Measurements from ENCODE around the gene DOC2A.

DOC2A gene

GRCh38 chr16:29993191-29993902 is 17.5 kb downstream of the DOC2A start:
- no peaks in the 10 kb centered on the region for H3K9me3 Mint-ChIP-seq
- DNase-seq (ENCODE audit: low spot score) = no peak
- H3K4me3 Mint-ChIP-seq = no peak overlapping the region
- no peak overlapping the region for H3K27ac Mint-ChIP-seq
- H3K36me3 Mint-ChIP-seq (ENCODE audit: low read depth) = peaks cover 49% of the 10 kb centered on the region
- H3K4me1 Mint-ChIP-seq (ENCODE audit: low read depth) = peaks cover 20% of the 10 kb centered on the region
- H3K27me3 Mint-ChIP-seq (ENCODE audit: low read depth) = no peaks in the 10 kb centered on the region

DNA sequence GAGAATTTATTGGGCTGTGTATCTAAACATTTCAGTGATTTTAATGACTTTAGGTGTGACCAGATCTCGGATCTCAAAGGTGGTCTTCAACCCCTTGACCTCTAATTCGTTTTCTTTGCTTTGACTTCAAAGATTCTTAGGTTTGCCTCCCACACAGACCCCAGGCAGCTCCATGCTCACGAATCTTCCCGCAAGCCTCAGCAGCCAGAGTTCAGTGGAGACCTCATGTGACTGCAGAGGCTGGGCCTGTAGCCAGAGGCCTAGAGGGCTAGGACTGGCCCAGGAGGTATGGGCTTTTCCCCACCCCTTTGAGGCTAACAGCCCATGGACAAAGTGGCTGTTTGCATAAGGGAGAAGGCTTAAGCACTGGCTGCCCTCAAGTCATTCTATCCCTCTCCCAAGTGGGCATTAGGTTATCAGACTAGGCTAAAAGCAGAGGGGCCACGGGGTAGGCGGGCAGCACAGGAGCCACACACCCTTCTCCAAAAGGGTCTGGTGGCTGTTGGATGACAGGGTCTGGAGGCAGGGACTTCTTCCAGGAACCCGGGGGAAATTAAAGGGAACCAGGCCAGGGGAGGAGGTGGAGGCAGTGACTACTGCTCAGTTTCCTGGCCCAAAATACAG is 18.4 kb downstream of the DOC2A start:
- Mint-ChIP-seq H3K4me3 (peak overlapping the region; percentile 38), H3K36me3 (ENCODE audit: low read depth) (peaks cover 47% of the 10 kb centered on the region), H3K27me3 (ENCODE audit: low read depth) (no peaks in the 10 kb centered on the region), H3K9me3 (no peaks in the 10 kb centered on the region), H3K4me1 (ENCODE audit: low read depth) (peaks cover 20% of the 10 kb centered on the region), H3K27ac (peak overlapping the region; percentile 60)
- DNase-seq (ENCODE audit: low spot score) = no peak

GRCh38 chr16:29991571-29991904 is 19.3 kb downstream of the DOC2A start:
- Mint-ChIP-seq H3K4me1 (ENCODE audit: low read depth) (peaks cover 15% of the 10 kb centered on the region), H3K27me3 (ENCODE audit: low read depth) (no peaks in the 10 kb centered on the region), H3K36me3 (ENCODE audit: low read depth) (peaks cover 45% of the 10 kb centered on the region), H3K27ac (no peak overlapping the region), H3K4me3 (no peak overlapping the region), H3K9me3 (no peaks in the 10 kb centered on the region)
- no peak for DNase-seq (ENCODE audit: low spot score)

DNA sequence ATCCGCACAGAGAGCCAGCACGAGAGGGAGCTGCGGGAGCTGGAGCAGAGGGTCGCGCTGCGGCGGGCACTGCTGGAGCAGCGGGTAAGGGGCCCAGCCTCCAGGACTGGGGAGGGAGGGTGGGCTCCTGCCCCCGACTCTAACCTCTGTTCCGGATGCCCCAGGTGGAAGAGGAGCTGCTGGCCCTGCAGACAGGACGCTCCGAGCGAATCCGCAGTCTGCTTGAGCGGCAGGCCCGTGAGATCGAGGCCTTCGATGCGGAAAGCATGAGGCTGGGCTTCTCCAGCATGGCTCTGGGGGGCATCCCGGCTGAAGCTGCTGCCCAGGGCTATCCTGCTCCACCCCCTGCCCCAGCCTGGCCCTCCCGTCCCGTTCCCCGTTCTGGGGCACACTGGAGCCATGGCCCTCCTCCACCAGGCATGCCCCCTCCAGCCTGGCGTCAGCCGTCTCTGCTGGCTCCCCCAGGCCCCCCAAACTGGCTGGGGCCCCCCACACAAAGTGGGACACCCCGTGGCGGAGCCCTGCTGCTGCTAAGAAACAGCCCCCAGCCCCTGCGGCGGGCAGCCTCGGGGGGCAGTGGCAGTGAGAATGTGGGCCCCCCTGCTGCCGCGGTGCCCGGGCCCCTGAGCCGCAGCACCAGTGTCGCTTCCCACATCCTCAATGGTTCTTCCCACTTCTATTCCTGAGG is 19.8 kb downstream of the DOC2A start:
- Mint-ChIP-seq H3K27ac (no peak overlapping the region), H3K4me3 (no peak overlapping the region), H3K36me3 (ENCODE audit: low read depth) (peaks cover 43% of the 10 kb centered on the region), H3K9me3 (no peaks in the 10 kb centered on the region), H3K4me1 (ENCODE audit: low read depth) (peaks cover 15% of the 10 kb centered on the region), H3K27me3 (ENCODE audit: low read depth) (no peaks in the 10 kb centered on the region)
- DNase-seq (ENCODE audit: low spot score) = no peak

GRCh38 chr16:29990034-29990433 is 20.8 kb downstream of the DOC2A start:
- no peaks in the 10 kb centered on the region for H3K27me3 Mint-ChIP-seq (ENCODE audit: low read depth)
- no peaks in the 10 kb centered on the region for H3K9me3 Mint-ChIP-seq
- no peak overlapping the region for H3K27ac Mint-ChIP-seq
- DNase-seq (ENCODE audit: low spot score) = no peak
- no peak overlapping the region for H3K4me3 Mint-ChIP-seq
- H3K36me3 Mint-ChIP-seq (ENCODE audit: low read depth) = peaks cover 47% of the 10 kb centered on the region
- H3K4me1 Mint-ChIP-seq (ENCODE audit: low read depth) = peaks cover 15% of the 10 kb centered on the region

- Mint-ChIP-seq H3K27ac (peak overlapping the region; percentile 44), H3K9me3 (no peaks in the 10 kb centered on the region), H3K4me1 (ENCODE audit: low read depth) (peaks cover 9% of the 10 kb centered on the region), H3K36me3 (ENCODE audit: low read depth) (peaks cover 47% of the 10 kb centered on the region), H3K27me3 (ENCODE audit: low read depth) (no peaks in the 10 kb centered on the region), H3K4me3 (no peak overlapping the region)
- no peak for DNase-seq (ENCODE audit: low spot score)
Observed at GRCh38 chr16:29989111-29989858, 21.5 kb downstream of the DOC2A start.

DNA sequence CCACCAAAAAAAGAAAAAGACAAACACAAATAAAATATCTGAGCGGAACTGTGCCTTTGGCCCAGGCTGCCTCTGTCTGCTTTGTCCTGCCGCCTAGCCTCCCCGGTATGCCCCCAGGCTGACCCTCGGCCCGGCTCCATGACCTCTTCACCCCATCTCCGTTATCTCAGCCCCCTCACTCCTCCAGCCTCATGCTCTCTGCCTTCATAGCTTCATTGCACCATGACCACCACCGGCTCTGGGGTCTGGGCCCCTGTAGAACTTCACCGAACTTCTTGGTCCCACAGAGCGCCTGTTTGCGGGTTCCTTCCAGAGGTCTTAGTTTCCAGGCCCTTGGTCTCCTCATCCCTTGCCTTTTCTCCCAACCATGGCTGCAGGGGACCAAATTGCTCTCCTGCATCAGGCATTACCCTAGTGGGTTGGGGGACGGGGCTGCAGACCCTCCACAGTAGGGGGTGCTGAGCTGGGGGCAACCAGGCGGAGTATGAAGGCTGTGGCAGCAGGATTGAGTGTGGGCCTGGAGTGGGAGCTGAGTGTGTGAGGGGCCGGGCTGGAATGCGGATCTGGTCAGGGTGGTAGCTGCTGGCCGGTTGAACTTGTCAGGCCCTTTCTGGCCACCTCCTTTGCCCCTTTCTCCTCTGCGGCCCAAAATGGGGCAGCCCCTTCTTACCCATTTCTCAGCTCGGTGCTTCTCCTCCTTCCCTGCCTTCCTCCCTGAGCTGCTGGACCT is 22.3 kb downstream of the DOC2A start:
- Mint-ChIP-seq H3K4me3 (no peak overlapping the region), H3K4me1 (ENCODE audit: low read depth) (peaks cover 3% of the 10 kb centered on the region), H3K27me3 (ENCODE audit: low read depth) (no peaks in the 10 kb centered on the region), H3K27ac (peak overlapping the region; percentile 44), H3K9me3 (no peaks in the 10 kb centered on the region), H3K36me3 (ENCODE audit: low read depth) (peaks cover 47% of the 10 kb centered on the region)
- no peak for DNase-seq (ENCODE audit: low spot score)

DNA sequence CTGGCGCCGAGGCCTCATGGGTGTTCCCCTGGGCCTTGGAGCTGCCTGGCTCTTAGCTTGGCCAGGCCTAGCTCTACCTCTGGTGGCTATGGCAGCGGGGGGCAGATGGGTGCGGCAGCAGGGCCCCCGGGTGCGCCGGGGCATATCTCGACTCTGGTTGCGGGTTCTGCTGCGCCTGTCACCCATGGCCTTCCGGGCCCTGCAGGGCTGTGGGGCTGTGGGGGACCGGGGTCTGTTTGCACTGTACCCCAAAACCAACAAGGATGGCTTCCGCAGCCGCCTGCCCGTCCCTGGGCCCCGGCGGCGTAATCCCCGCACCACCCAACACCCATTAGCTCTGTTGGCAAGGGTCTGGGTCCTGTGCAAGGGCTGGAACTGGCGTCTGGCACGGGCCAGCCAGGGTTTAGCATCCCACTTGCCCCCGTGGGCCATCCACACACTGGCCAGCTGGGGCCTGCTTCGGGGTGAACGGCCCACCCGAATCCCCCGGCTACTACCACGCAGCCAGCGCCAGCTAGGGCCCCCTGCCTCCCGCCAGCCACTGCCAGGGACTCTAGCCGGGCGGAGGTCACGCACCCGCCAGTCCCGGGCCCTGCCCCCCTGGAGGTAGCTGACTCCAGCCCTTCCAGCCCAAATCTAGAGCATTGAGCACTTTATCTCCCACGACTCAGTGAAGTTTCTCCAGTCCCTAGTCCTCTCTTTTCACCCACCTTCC is 23.3 kb downstream of the DOC2A start:
- no peaks in the 10 kb centered on the region for H3K9me3 Mint-ChIP-seq
- no peak for DNase-seq (ENCODE audit: low spot score)
- peaks cover 3% of the 10 kb centered on the region for H3K4me1 Mint-ChIP-seq (ENCODE audit: low read depth)
- H3K36me3 Mint-ChIP-seq (ENCODE audit: low read depth) = peaks cover 53% of the 10 kb centered on the region
- no peak overlapping the region for H3K27ac Mint-ChIP-seq
- H3K4me3 Mint-ChIP-seq = no peak overlapping the region
- no peaks in the 10 kb centered on the region for H3K27me3 Mint-ChIP-seq (ENCODE audit: low read depth)

DNA sequence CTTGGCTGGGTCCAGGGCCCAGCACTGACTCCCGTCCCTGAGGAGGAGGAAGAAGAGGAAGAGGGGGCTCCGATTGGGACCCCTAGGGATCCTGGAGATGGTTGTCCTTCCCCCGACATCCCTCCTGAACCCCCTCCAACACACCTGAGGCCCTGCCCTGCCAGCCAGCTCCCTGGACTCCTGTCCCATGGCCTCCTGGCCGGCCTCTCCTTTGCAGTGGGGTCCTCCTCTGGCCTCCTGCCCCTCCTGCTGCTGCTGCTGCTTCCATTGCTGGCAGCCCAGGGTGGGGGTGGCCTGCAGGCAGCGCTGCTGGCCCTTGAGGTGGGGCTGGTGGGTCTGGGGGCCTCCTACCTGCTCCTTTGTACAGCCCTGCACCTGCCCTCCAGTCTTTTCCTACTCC is 23.9 kb downstream of the DOC2A start:
- Mint-ChIP-seq H3K27ac (no peak overlapping the region), H3K9me3 (no peaks in the 10 kb centered on the region), H3K4me1 (ENCODE audit: low read depth) (peaks cover 3% of the 10 kb centered on the region), H3K4me3 (no peak overlapping the region), H3K27me3 (ENCODE audit: low read depth) (no peaks in the 10 kb centered on the region), H3K36me3 (ENCODE audit: low read depth) (peaks cover 56% of the 10 kb centered on the region)
- no peak for DNase-seq (ENCODE audit: low spot score)

GRCh38 chr16:29986231-29986630 is 24.6 kb downstream of the DOC2A start:
- H3K4me1 Mint-ChIP-seq (ENCODE audit: low read depth) = peaks cover 3% of the 10 kb centered on the region
- no peak for DNase-seq (ENCODE audit: low spot score)
- no peak overlapping the region for H3K4me3 Mint-ChIP-seq
- H3K27me3 Mint-ChIP-seq (ENCODE audit: low read depth) = no peaks in the 10 kb centered on the region
- peaks cover 59% of the 10 kb centered on the region for H3K36me3 Mint-ChIP-seq (ENCODE audit: low read depth)
- no peak overlapping the region for H3K27ac Mint-ChIP-seq
- H3K9me3 Mint-ChIP-seq = no peaks in the 10 kb centered on the region

DNA sequence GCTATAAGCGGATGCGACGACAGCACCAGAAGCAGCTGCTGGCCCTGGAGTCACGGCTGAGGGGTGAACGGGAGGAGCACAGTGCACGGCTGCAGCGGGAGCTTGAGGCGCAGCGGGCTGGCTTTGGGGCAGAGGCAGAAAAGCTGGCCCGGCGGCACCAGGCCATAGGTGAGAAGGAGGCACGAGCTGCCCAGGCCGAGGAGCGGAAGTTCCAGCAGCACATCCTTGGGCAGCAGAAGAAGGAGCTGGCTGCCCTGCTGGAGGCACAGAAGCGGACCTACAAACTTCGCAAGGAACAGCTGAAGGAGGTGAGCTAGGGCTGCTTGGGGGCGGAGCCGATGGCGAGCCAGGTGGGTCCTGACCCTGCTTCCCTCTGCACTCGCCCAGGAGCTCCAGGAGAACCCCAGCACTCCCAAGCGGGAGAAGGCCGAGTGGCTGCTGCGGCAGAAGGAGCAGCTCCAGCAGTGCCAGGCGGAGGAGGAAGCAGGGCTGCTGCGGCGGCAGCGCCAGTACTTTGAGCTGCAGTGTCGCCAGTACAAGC is 25.5 kb downstream of the DOC2A start:
- Mint-ChIP-seq H3K27me3 (ENCODE audit: low read depth) (no peaks in the 10 kb centered on the region), H3K36me3 (ENCODE audit: low read depth) (peaks cover 62% of the 10 kb centered on the region), H3K9me3 (no peaks in the 10 kb centered on the region), H3K27ac (no peak overlapping the region), H3K4me1 (ENCODE audit: low read depth) (peaks cover 3% of the 10 kb centered on the region), H3K4me3 (no peak overlapping the region)
- no peak for DNase-seq (ENCODE audit: low spot score)

GRCh38 chr16:29984764-29985147 is 26.1 kb downstream of the DOC2A start:
- Mint-ChIP-seq H3K4me3 (no peak overlapping the region), H3K27me3 (ENCODE audit: low read depth) (no peaks in the 10 kb centered on the region), H3K36me3 (ENCODE audit: low read depth) (peaks cover 61% of the 10 kb centered on the region), H3K4me1 (ENCODE audit: low read depth) (peaks cover 3% of the 10 kb centered on the region), H3K9me3 (no peaks in the 10 kb centered on the region), H3K27ac (no peak overlapping the region)
- no peak for DNase-seq (ENCODE audit: low spot score)
